ENCODE measurements around the gene SH3RF3. TPM values are rescaled to one million over a fixed set of nuclear protein-coding genes. Genes with fewer than 3 reads are reported as not detected.

SH3RF3 gene
- total and polyA plus RNA-seq, 9 of the 15 experiments (the other 6 are each of a cell fraction or from before 2014, with no cell fraction given), result 0.02 TPM; not detected in 8

DNA sequence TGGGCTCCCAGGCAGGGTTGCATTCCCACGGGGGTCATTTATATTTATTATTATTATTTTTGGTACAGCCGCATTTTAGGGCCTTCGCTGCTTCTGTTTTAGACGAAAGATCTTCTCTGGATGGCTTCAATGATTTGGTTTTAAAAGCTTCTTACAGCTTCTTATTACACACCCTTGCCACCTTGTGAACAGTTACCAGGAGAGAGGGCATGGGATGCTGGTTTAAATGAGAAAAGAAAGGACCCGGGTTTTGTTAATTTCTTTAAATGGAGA, 1.7 kb downstream of the SH3RF3 start (continued):
- TF ChIP-seq, protein P1, sequence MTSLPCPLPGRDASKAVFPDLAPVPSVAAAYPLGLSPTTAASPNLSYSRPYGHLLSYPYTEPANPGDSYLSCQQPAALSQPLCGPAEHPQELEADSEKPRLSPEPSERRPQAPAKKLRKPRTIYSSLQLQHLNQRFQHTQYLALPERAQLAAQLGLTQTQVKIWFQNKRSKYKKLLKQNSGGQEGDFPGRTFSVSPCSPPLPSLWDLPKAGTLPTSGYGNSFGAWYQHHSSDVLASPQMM (CRISPR knock-in tag; IDR thresholded peaks at IDR 0.05), result no peak
- TF ChIP-seq FOXA3 (CRISPR knock-in tag; conservative IDR thresholded peaks at IDR 0.05 in 1 of 2, IDR thresholded peaks at IDR 0.05 in 1 of 2) (no peak), THRAP3 (IDR thresholded peaks at IDR 0.05; ENCODE audit: borderline replicate concordance) (no peak)

DNA sequence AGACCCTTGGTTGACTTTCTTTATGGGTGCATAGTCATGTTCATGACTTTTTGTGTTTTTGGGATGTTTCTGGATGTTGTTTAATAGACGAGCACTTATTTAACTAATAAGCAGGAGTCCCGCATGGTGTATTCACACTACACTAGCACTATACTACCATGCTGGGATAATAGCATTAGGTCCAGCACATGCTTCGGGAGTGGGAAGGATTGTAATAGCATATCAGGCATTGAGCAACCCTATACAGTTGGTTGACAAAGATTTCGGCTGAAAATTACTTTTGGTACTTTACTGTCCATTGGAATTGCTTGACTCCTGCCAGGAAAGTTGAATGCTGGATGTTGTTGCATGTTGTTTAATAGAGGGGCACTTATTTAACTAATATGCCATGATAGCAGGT, 2.8 kb downstream of the SH3RF3 start:
- Histone ChIP-seq H4K20me1 (replicated peaks; ENCODE audit: control insufficient read depth, insufficient read depth, low read length) (no peaks in the 10 kb centered on the region; the same call in 1 of the 2 replicates), H3K9ac (ENCODE audit: insufficient read depth in 1 of 2, low read depth in 2 of 2, low read length in 2 of 2) (no peak overlapping the region), H3K4me1 (replicated peaks in 1 of 2; ENCODE audit: control insufficient read depth in 2 of 2, insufficient read depth in 2 of 2, low read length in 2 of 2) (peaks cover 0 to 6% of the 10 kb centered on the region in 2 experiments; a peak in 2 of 5 replicates), H3K4me2 (ENCODE audit: insufficient read depth, low read length) (no peak overlapping the region), H3K79me2 (ENCODE audit: control insufficient read depth, insufficient read depth, low read length) (no peaks in the 10 kb centered on the region), H3K27me3 (ENCODE audit: control insufficient read depth in 2 of 2, insufficient read depth in 2 of 2, low read length in 2 of 2) (peaks cover 4 to 45% of the 10 kb centered on the region in 2 experiments; a peak in 4 of 5 replicates), H3K27ac (ENCODE audit: extremely low read depth, low read depth, low read length) (no peak overlapping the region), H3K4me3 (no peak overlapping the region), H3K36me3 (ENCODE audit: control insufficient read depth, insufficient read depth, low read length) (no peaks in the 10 kb centered on the region), H3K9me3 (replicated peaks; ENCODE audit: control insufficient read depth, insufficient read depth, low read depth, low read length) (no peaks in the 10 kb centered on the region), H2AFZ (ENCODE audit: low read depth, low read length) (no peak overlapping the region), H3K9me1 (ENCODE audit: control insufficient read depth, insufficient read depth, low read length) (no peaks in the 10 kb centered on the region)
- CTCF ChIA-PET (ENCODE audit: low intra/inter-chr PET ratio), result no interaction called here
- WGBS (ENCODE audit: insufficient coverage, low coverage, missing lambda C conversion rate), result 0% methylated on average over 4 of the region's 4 CpGs
- POLR2A ChIA-PET, result interaction anchor here (0.6 kb wide), 1 partner anchor 272 kb away, joined by 4 read pairs; no protein-coding TSS in a partner anchor
- DNase-seq (ENCODE audit: extremely low read depth in 1 of 4, low spot score in 3 of 4), result no peak
- no peak for FAIRE-seq
- intact Hi-C loops (cut with micrococcal nuclease), result no loop called here
- no peak for ATAC-seq
- no TSS peak for BruUV-seq (replicated peaks)
- in situ Hi-C loops (cut with MboI), result no loop called here
- TF ChIP-seq L3MBTL2 (IDR thresholded peaks at IDR 0.05) (no peak), RFX7 (CRISPR knock-in tag; IDR thresholded peaks at IDR 0.05) (no peak), ZFX (CRISPR knock-in tag; IDR thresholded peaks at IDR 0.05) (no peak), MTA1 (IDR thresholded peaks at IDR 0.05; ENCODE audit: borderline replicate concordance) (no peak), ZNF395 (CRISPR knock-in tag; IDR thresholded peaks at IDR 0.05) (no peak), IRF1 (CRISPR knock-in tag; IDR thresholded peaks at IDR 0.05; ENCODE audit: borderline replicate concordance) (no peak), ZNF124 (CRISPR knock-in tag; IDR thresholded peaks at IDR 0.05) (no peak), NCOA1 (IDR thresholded peaks at IDR 0.05; ENCODE audit: low read depth) (no peak), SNIP1 (IDR thresholded peaks at IDR 0.05; ENCODE audit: low read depth) (no peak)
